Epithelial cell of esophagus (primary cell): ENCODE results near the gene NOL4L.

Source experiments
- DNase-seq: peaks from one replicate; pipeline ENCODE4 v3.0.0; 2010; ENCODE audit warnings: low read depth
- H3K4me3 ChIP-seq: 2 replicates; pipeline ENCODE4 v1.5.1; 2011; ENCODE audit warnings: mild to moderate bottlenecking, low read length, control low read depth
- CTCF ChIP-seq: IDR thresholded peaks from 2 replicates; pipeline ENCODE4 v1.5.1; 2011; ENCODE audit warnings: low read depth, mild to moderate bottlenecking, low read length, control low read depth, inconsistent platforms; ENCODE audit not compliant: insufficient read depth; ENCODE audit errors: missing control alignments

The NOL4L gene

GRCh38 chr20:32523613-32524213 is 61.4 kb downstream of the NOL4L start:
- no peak for DNase-seq
- H3K4me3 ChIP-seq = no peak overlapping the region
- no peak for TF ChIP-seq CTCF

DNA sequence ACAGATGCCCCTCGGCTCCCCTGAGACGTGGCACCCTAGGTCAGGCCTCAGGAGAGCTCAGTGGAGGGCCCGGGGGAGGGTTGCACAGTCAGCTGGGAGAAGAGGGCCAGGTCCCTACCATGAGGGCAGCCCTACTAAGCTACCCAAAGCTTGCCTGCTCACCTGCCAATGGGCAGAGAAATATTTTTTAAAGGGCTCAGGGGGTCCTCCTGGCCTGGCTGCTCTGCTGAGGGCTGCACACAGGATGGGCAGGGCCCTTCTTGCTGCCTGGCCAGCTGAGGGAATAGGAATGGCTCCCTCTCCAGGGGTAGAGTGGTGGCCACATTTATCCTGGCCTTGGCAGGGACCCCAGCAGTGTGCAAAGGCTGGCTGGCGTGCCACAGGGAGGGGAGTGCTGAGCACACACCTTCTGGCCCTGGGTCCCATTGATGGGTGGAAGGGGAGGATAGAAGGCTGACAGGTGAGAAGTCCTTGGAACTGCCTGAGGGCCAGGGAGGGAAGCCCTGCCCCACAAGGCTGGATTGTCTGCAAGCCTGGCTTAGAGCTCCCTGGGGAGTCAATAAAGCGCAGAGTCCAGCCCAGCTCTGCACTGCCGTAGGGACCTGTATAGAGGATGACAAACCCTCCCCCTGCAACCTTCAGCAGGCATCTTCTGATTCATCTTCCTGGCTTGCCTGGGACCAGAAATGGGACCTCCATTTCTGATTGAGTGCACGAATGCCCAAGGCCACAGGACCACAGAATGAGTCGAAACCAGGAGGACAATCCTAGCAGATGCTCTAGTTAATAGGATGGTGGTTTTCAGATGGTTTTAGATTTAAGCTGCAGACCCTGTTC is 62.1 kb downstream of the NOL4L start:
- no peak overlapping the region for H3K4me3 ChIP-seq
- peak; percentile 30 for DNase-seq
- no peak for TF ChIP-seq CTCF

- no peak overlapping the region for H3K4me3 ChIP-seq
- TF ChIP-seq CTCF = no peak
- no peak for DNase-seq
These were observed 62.7 kb downstream of the NOL4L start for GRCh38 chr20:32522526-32522775.

GRCh38 chr20:32521780-32522525 is 63.2 kb downstream of the NOL4L start:
- no peak overlapping the region for H3K4me3 ChIP-seq
- DNase-seq = peak; percentile 65
- TF ChIP-seq CTCF = peak; percentile 85

GRCh38 chr20:32520927-32521203 is 64.3 kb downstream of the NOL4L start:
- H3K4me3 ChIP-seq = no peak overlapping the region
- no peak for TF ChIP-seq CTCF
- DNase-seq = no peak

DNA sequence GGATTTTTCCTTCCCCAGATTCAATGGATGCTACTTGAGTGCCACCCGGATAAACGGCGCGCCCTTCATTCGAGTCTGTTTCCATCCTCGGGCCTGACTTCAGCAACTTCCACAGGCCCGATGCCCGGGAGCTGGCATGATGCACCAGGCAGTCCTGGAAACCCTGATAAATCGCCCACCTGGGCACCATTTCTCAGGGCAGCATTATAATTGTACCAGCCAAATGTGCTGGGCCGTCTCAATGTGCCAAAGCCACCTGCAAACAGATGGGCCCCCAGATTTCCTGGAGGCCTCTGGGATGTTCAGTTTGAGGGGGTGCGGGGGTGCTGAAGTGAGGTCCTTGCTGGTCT is 65.8 kb downstream of the NOL4L start:
- no peak for TF ChIP-seq CTCF
- DNase-seq = no peak

More for the DNA sequence above, 65.8 kb downstream of the NOL4L start:
- no peak overlapping the region for H3K4me3 ChIP-seq
